Testis (tissue), 2 donors: Measurements from ENCODE around the gene PGK1.

Experiments used
- POLR2A ChIP-seq: fragments of 450-650 bp; IDR thresholded peaks from one replicate; pipeline ENCODE4 v1.6.1; 2017; ENCODE audit warnings: antibody characterized with exemption, mild to moderate bottlenecking, moderate library complexity
- TF ChIP-seq, protein P1 (sequence below), 3 experiments: fragments of 450-650 bp in 2 of 3; fragments of 200-600 bp in 1 of 3; sonication (generic) in 1 of 3; IDR thresholded peaks; one replicate each; pipeline ENCODE4 v1.5.1; 2016 to 2019; ENCODE audit warnings: antibody characterized with exemption in 3 of 3, mild to moderate bottlenecking in 2 of 3, moderate library complexity in 1 of 3

DNA sequence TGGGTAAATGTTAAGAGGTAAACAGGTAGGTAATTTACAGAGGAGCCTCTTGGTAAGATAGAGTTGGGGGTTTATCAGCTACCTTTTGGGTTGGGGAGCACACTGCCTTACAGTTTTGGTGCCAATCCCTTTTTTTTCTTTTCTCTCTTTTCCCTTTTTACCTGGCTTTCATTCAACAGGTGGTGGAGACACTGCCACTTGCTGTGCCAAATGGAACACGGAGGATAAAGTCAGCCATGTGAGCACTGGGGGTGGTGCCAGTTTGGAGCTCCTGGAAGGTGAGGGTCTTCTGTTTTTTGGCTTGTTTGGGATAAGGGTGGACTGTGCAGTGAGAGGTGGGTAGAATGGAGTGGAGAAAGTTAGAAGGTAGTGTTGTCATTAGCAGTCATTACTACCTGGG is 21.1 kb downstream of the PGK1 start:
- TF ChIP-seq, protein P1, sequence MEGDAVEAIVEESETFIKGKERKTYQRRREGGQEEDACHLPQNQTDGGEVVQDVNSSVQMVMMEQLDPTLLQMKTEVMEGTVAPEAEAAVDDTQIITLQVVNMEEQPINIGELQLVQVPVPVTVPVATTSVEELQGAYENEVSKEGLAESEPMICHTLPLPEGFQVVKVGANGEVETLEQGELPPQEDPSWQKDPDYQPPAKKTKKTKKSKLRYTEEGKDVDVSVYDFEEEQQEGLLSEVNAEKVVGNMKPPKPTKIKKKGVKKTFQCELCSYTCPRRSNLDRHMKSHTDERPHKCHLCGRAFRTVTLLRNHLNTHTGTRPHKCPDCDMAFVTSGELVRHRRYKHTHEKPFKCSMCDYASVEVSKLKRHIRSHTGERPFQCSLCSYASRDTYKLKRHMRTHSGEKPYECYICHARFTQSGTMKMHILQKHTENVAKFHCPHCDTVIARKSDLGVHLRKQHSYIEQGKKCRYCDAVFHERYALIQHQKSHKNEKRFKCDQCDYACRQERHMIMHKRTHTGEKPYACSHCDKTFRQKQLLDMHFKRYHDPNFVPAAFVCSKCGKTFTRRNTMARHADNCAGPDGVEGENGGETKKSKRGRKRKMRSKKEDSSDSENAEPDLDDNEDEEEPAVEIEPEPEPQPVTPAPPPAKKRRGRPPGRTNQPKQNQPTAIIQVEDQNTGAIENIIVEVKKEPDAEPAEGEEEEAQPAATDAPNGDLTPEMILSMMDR (IDR thresholded peaks at IDR 0.05): no peak
- no peak for TF ChIP-seq POLR2A
